ENCODE results near the gene SPAG16. TPM values are rescaled to one million over a fixed set of nuclear protein-coding genes. Genes with fewer than 3 reads are reported as not detected.

The SPAG16 gene
- total RNA-seq, 1 experiment from 2014 or later: 17.2 TPM

- Histone ChIP-seq H3K27ac (ENCODE audit: low read length) (no peak overlapping the region), H3K4me1 (ENCODE audit: insufficient read depth, low read length) (peaks cover 18% of the 10 kb centered on the region), H2AFZ (ENCODE audit: low read length) (no peak overlapping the region), H3K27me3 (ENCODE audit: low read length) (no peaks in the 10 kb centered on the region), H3K36me3 (ENCODE audit: low read depth, low read length) (no peaks in the 10 kb centered on the region), H3K9me2 (replicated peaks; ENCODE audit: low read length) (no peaks in the 10 kb centered on the region), H3K4me3 (ENCODE audit: low read length) (no peak overlapping the region), H3K9me3 (ENCODE audit: low read length) (no peaks in the 10 kb centered on the region), H3K79me2 (ENCODE audit: low read length) (no peaks in the 10 kb centered on the region), H3K4me2 (ENCODE audit: low read length) (no peak overlapping the region), H3F3A (ENCODE audit: low read length, unreplicated experiment) (no peaks in the 10 kb centered on the region), H3K9ac (ENCODE audit: low read length) (no peak overlapping the region), H4K20me1 (ENCODE audit: low read length) (no peaks in the 10 kb centered on the region)
- ATAC-seq: no peak
- TF ChIP-seq EZH2phosphoT487 (IDR thresholded peaks at IDR 0.05; ENCODE audit: borderline replicate concordance, low read length) (no peak), EZH2 (IDR thresholded peaks at IDR 0.05; ENCODE audit: low read length, unreplicated experiment) (no peak)
- TF ChIP-seq, protein P1, sequence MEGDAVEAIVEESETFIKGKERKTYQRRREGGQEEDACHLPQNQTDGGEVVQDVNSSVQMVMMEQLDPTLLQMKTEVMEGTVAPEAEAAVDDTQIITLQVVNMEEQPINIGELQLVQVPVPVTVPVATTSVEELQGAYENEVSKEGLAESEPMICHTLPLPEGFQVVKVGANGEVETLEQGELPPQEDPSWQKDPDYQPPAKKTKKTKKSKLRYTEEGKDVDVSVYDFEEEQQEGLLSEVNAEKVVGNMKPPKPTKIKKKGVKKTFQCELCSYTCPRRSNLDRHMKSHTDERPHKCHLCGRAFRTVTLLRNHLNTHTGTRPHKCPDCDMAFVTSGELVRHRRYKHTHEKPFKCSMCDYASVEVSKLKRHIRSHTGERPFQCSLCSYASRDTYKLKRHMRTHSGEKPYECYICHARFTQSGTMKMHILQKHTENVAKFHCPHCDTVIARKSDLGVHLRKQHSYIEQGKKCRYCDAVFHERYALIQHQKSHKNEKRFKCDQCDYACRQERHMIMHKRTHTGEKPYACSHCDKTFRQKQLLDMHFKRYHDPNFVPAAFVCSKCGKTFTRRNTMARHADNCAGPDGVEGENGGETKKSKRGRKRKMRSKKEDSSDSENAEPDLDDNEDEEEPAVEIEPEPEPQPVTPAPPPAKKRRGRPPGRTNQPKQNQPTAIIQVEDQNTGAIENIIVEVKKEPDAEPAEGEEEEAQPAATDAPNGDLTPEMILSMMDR (conservative IDR thresholded peaks at IDR 0.05; ENCODE audit: low read depth, low read length): no peak
- intact Hi-C loops (cut with micrococcal nuclease): loop anchor here (10.0 kb wide), 1 partner anchor 1717 kb away; no protein-coding TSS in a partner anchor
- no TSS peak for BruUV-seq (replicated peaks)
- ChIA-PET CTCF (no interaction called here), POLR2A (ENCODE audit: unreplicated experiment) (no interaction called here)
- no peak for DNase-seq
These were observed 36.7 kb upstream of the SPAG16 start for GRCh38 chr2:213247566-213247965.

- ATAC-seq: no peak
- Histone ChIP-seq H3K9me2 (replicated peaks; ENCODE audit: low read length) (no peaks in the 10 kb centered on the region), H3K9me3 (ENCODE audit: low read length) (no peaks in the 10 kb centered on the region), H3K27me3 (ENCODE audit: low read length) (no peaks in the 10 kb centered on the region), H4K20me1 (ENCODE audit: low read length) (no peaks in the 10 kb centered on the region), H3K9ac (ENCODE audit: low read length) (no peak overlapping the region), H3F3A (ENCODE audit: low read length, unreplicated experiment) (no peaks in the 10 kb centered on the region), H2AFZ (ENCODE audit: low read length) (no peak overlapping the region), H3K79me2 (ENCODE audit: low read length) (no peaks in the 10 kb centered on the region), H3K4me3 (ENCODE audit: low read length) (no peak overlapping the region), H3K4me2 (ENCODE audit: low read length) (no peak overlapping the region), H3K27ac (ENCODE audit: low read length) (no peak overlapping the region), H3K36me3 (ENCODE audit: low read depth, low read length) (no peaks in the 10 kb centered on the region), H3K4me1 (ENCODE audit: insufficient read depth, low read length) (peaks cover 18% of the 10 kb centered on the region)
- CTCF ChIA-PET: no interaction called here
- TF ChIP-seq, protein P1 (conservative IDR thresholded peaks at IDR 0.05; ENCODE audit: low read depth, low read length): no peak
- peak; percentile 20 for DNase-seq
- POLR2A ChIA-PET (ENCODE audit: unreplicated experiment): no interaction called here
- no TSS peak for BruUV-seq (replicated peaks)
- intact Hi-C loops (cut with micrococcal nuclease): loop anchor here (1.0 to 10.0 kb wide), 2 partner anchors 747 to 1716 kb away; no protein-coding TSS in a partner anchor
These were observed 35.6 kb upstream of the SPAG16 start for GRCh38 chr2:213248637-213249036.

- H3K9me2 ChIP-seq (replicated peaks; ENCODE audit: low read length): no peaks in the 10 kb centered on the region
- no peak overlapping the region for H3K9ac ChIP-seq (ENCODE audit: low read length)
- DNase-seq (peak; percentile 28), ATAC-seq (peak; percentile 58)
- H3K27ac ChIP-seq (ENCODE audit: low read length): no peak overlapping the region
- no peaks in the 10 kb centered on the region for H3K27me3 ChIP-seq (ENCODE audit: low read length)
- ChIA-PET POLR2A (ENCODE audit: unreplicated experiment) (no interaction called here), CTCF (no interaction called here)
- H3K4me2 ChIP-seq (ENCODE audit: low read length): peak overlapping the region; percentile 55
- H3F3A ChIP-seq (ENCODE audit: low read length, unreplicated experiment): no peaks in the 10 kb centered on the region
- no peaks in the 10 kb centered on the region for H3K9me3 ChIP-seq (ENCODE audit: low read length)
- H2AFZ ChIP-seq (ENCODE audit: low read length): peak overlapping the region; percentile 65
- no peaks in the 10 kb centered on the region for H4K20me1 ChIP-seq (ENCODE audit: low read length)
- H3K79me2 ChIP-seq (ENCODE audit: low read length): no peaks in the 10 kb centered on the region
- peaks cover 18% of the 10 kb centered on the region for H3K4me1 ChIP-seq (ENCODE audit: insufficient read depth, low read length)
- BruUV-seq (replicated peaks): no TSS peak
- intact Hi-C loops (cut with micrococcal nuclease): loop anchor here (1.0 to 10.0 kb wide), 2 partner anchors 746 to 1715 kb away; no protein-coding TSS in a partner anchor
- H3K36me3 ChIP-seq (ENCODE audit: low read depth, low read length): no peaks in the 10 kb centered on the region
- TF ChIP-seq EZH2 (IDR thresholded peaks at IDR 0.05; ENCODE audit: low read length, unreplicated experiment) (no peak), EZH2phosphoT487 (IDR thresholded peaks at IDR 0.05; ENCODE audit: borderline replicate concordance, low read length) (no peak)
- TF ChIP-seq, protein P1 (conservative IDR thresholded peaks at IDR 0.05; ENCODE audit: low read depth, low read length): no peak
- peak overlapping the region; percentile 39 for H3K4me3 ChIP-seq (ENCODE audit: low read length)
These were observed 34.8 kb upstream of the SPAG16 start for GRCh38 chr2:213249502-213249901.
